Measurements from ENCODE around the gene TGFBR2.

DNA sequence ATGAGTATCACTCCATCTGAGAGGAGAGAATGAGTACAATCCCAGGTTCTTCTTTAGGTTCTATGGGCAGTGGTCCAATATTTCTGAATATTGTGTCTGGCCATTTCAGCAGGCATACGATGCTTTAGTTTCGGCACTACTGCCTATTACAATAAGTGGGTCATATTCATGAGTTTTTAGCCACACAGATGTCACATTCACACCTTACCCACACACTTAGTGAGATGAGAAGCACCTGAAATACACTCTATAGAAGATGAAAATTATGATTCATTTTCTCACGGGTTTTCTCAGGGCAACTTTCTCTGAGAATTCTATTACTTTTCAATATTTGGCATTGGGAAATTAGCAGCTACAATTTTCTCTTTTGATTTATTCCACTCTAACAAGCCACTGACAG lies 132.2 kb downstream of the TGFBR2 start:
- TF ChIP-seq EZH2 (IDR thresholded peaks at IDR 0.05; ENCODE audit: insufficient read depth, poor library complexity, severe bottlenecking), result no peak
- TF ChIP-seq EZH2phosphoT487 (IDR thresholded peaks at IDR 0.05; ENCODE audit: insufficient read depth, low read depth), result no peak
